ENCODE data around the gene IL1RL2. TPM values are rescaled to one million over a fixed set of nuclear protein-coding genes. Genes with fewer than 3 reads are reported as not detected.

Gene IL1RL2
- polyA plus RNA-seq, 10 donors, result 0.09 to 0.90 (median 0.19) TPM

DNA sequence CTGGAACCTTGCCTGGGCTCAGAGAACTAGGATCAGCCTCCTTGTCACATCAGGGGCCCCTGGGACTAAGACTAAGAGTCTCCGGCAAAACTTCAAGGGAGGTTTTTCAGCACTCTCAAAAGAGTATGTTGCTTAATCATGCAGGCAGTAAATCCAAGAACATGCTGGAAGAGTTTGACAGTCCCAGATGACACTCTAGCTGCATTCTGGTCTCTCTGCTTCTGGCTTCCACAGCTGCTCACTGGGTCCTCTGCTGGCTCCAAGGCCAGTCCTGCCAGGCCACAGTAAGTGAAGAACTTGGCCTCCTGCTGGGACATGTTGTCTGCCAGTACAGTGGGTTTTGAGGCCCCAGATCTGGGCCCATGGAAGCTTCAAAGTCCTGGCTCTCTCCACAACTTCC is 79.4 kb downstream of the IL1RL2 start:
- DNase-seq, result no peak

DNA sequence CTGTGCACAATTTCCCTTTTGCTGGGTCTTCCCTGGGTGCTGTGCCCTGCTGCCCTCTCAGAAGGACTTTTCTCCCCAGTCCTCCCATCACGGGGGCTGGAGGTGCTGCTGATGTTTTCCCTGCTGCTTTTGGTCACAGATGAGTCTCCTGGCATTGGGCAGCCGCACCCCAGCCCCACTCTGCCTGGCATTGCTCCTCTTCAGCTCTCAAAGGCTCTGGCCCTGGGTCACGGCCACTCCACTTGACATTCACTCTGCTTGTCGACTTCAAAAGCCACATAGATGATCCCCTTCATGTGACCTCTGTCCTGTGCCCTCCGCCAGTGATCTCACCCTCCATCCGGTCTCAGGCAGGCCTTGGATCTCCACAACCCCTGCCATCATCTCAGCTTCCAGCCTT is 81.0 kb downstream of the IL1RL2 start:
- DNase-seq, result no peak

DNA sequence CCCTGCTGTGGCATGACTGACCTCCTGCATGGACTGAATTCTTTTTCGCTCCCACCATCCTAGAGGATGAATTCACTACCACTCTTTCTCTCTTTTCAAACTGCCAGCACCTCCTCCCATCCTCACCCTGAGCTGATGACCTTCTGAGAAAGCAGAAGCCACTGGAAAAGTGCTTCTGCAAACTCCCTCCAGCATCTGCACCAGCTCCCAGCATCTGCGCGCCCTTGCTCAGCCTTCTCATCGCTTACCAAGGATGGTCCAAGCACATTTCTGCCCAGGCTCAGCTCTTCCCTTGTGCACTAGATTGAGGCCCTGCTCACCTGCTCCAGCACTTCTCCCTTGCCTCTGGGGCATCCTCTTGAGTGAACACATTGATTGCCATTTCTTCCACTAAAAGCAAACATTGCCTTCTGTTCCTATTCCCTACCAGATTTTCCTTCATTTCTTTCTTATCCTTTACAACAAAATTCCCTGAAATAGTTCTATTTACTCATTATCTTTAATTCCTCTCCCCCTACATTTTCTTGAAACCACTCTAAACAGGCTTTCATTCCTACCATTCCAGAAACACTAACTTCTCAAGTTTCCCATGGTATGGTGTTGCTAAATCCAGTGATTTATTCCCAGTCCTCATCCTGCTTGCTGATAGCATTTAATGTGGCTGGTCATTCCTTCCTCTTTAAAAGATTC is 81.8 kb downstream of the IL1RL2 start:
- DNase-seq, result peak in 1 of 3 donors; percentile 76

DNA sequence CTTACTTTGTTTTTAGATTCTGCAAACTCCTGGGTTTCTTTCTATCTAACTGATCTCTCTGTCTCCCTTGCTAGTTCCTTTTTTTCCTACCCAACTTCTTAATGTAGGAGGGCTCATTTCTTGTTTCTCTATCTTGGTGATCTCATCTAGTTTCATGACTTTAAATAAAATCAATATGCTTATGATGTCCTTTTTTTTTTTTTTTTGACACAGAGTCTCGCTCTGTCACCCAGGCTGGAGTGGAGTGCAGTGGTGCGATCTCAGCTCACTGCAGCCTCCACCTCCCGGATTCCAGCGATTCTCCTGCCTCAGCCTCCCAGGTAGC is 82.3 kb downstream of the IL1RL2 start:
- no peak for DNase-seq

DNA sequence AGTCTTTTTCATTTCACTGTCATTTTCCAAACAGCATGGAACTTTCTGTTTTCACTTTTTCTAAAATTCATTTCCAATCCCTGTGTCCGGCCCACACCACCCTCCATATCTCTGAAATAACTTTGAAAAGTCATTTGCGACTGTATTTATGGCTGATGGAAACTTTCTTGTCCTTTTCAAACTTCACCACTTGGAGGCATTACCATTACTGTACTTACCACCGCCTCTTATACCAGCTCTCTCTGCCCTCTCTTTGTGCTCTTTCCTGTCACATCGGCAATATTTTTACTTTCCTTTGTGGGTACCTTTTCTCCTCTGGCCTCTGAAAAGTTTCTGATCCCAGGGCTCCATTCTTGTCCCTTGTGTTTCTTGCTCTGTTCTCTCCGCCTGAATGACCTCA is 85.0 kb downstream of the IL1RL2 start:
- DNase-seq, result no peak

DNA sequence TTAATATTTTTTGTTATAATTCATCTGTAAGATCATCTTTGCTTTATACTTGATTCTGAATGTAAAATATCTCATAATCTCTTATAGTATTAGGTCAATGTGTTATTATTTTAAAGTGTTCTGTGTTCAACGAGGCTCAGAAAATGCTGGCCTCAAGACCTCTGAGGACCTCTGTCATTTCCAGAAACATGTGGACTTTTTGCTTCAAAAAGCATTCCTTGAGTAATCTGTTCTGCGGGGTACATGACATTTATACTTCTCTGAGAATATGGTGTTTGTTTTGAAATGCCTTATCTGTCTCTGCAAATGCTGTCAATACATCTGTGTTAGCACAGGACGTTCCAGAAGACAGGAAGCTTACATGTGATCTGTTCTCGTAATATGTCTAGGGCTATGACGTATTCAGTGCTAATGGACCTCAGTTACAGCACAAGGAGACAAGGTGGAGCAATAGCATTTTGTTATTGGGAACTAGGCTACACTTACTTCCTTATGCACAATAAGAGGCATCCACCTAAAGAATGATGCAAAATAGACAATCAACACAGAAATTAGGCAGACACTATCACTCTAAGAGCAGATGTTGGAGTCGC is 86.9 kb downstream of the IL1RL2 start:
- DNase-seq, result no peak

DNA sequence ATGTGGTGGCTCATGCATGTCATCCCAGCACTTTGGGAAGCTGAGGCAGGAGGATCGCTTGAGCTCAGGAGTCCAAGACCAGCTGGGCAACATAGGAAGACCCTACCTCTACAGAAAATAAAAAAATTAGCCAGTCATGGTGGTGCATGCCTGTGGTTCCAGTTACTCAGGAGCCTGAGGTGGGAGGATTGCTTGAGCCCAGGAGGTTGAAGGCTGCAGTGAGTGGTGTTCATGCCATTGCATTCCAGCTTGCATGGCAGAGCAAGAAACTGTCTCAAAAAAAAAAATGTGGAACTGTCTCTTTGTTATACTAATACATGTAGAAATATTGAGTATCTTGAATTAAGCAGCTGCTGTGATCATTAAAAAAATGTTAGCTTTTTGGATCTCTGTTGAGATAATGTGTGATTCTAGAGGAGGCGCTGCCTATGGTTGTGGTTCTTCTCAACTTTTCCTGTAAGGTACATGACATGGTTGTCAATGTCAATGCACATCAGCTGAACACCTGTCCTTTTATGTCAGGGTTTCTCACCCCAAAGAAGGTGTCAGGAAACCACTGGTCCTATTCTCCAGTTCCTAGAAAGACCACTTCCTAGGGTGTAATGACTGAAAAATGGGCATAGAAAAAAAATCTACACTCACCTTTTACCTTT is 89.9 kb downstream of the IL1RL2 start:
- no peak for DNase-seq

DNA sequence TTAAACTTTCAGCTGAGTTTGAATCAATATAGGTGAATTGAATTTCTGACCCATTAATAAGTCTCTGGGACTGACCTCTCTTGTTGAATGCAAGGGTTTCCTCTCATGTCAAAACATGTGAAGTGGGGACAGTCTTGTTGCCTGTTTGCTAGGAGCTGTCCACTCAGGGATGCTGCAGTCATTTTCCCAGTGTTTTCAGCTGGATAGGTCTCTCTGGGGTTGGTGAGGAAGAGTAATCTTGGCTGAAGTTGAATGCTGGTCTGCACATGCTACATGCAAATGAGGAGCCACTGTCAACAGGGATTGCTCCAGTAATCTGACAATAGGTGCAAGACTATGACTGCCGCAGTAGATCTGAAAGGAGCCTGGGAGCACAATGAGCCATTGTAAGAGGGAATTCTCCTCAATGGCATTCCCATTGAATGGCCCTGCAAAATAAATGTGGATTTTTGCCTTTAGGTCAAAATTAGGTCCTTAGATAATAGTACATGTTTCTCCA is 90.4 kb downstream of the IL1RL2 start:
- no peak for DNase-seq

DNA sequence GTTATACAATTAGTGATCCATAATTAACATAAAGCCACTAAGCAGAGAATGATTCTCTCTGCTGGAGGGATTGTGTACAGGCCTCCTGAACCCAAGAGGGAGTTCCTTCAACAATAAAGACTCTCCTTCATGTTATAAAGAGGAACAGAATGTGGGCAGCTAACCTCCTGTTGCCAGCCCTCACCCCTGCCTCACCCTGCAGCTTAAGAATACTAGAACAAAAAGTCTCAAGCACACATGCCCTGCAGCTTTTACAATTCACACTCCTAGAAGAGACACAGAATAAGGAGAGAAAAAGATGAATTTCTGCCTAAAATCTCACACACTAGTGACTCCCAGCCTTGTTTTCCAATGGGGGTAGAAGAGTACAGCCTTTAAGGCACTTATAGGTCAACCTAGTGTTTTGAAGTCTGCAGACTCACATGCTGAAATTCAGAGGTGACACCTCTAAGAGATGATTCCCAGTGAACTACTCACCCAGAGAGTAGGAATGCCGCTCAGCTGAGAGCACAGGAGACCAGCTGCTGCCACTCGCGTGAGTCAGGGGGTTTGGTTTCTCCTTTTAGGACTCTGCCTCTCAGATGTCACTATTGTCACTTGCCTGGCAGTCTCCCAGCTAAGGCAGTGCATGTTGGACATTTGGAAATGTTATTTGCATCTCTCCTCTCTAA is 92.0 kb downstream of the IL1RL2 start:
- peak in 2 of 3 donors; percentile 13 to 47 for DNase-seq

DNA sequence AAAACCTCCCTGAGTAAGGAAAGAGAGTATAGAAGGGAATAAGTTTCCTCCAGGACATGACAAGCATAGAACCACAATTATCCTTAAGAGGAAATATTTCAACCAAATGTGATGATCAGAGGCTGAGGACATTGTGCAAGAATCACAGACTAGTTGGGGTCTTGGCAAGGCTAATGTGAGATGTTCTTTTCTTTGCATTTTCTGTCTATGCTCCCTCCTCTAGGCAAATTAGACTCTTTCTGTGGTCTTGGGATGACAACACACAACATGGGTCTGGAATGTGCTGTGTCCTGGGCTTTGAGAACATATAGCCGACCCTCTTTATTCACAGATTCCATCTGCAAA is 92.5 kb downstream of the IL1RL2 start:
- no peak for DNase-seq

DNA sequence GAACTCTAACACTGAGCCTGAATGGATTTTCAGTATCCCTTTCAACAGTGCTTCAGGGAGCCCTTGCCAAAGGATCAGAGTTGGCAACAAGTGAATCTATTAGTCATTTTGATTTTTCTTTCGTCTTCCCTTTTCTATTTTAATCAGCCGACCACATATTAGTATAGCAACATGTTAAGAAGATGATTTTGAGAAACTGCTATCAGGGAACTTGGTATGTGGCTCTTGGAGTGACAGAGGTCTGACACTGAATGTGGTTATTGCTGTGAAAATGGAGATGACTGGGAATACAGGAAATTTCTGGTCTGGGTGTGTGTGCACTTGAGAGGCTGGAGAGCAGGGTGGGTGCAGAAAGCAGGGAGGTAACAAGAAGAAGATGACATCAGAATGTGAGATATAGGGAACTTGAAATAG is 95.9 kb downstream of the IL1RL2 start:
- no peak for DNase-seq

DNA sequence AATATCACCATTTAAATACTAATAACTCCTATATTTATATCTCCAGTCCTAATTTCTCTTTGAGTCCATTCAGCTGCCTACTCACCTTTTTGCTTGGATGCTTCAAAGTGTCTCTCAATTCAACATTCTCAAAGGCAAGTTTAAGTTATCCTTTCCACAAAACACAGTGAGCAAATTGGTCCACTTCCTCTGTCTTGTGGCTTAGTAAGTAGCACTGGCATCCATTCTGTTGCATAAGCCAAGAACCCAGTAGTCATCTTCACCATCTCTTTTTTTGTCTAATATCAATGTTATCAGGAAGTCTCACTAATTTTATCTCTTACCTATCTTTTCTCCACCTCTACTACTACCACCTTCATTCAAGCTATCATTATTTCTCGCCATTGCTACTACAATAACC is 97.2 kb downstream of the IL1RL2 start:
- no peak for DNase-seq

DNA sequence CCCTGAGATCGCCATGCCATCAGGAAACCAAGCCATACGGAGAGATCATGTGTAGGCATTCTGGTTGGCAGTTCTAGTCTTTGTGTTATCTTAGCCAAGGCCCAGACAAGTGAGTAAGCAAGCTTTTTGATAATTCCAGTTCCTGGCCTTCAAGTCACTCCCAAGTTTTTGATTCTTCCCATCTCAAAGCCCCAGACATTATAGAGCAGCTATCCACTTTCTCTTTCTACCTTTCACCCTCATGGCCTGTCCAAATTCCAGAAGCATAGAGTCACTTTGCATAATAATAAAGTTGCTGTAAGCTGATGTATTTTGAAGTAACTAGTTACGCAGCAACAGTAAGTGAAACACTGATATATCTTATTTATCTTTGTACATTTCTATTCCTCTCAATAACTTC is 97.8 kb downstream of the IL1RL2 start:
- no peak for DNase-seq

DNA sequence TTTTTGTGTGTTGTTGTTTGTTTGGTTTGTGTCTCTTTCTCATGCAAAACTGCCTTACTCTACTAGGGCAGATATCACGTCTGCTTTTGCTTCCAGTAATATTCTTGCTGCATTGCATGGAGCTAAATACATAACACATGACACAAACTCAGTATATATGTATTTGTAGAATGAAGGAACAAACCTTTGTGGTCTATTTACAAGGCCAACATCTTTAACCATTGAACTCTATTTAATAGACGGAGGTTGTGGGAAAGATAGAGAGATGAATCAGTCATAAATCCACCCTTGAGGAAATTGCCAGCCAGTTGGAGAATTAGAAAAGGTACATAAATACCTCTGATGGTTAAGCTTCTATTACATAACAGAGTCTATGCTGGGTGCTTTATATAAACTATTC is 98.5 kb downstream of the IL1RL2 start:
- no peak for DNase-seq

DNA sequence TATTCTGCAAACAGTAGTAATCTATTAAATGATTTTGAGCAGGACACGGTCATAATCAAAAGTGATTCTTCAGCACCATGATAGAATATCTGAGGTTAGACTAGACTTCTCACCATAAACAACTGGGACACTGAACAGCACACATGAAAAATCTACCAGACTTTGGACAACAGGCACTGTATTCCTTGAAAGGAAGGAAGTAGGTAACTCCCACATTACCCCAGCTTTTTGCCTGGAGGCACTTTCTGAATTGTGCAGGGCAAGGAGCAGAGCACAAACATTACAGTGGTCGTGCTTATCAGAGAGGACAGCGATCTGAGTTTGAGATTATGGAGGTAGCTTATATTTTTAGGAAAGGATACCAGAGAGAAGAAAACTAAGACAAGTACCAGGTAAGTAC is 99.2 kb downstream of the IL1RL2 start:
- DNase-seq, result no peak

DNA sequence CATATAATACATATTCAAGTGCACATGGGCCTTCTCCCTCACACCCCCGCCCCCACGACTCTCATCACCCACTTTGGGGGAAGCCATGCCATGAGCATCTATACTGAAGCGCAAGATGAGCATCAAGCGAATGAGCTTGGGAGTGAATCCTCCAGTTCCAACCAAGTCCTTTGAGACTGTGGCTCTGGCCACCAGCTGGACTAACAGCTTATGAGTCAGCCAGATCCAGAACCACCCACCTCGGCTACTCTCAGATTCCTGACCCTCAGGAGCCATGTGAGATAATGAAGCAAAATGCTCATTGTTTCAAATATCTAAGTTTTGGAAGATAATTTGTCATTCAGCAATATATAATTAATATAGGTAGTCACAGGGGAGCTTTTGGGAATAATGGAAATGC is 102.3 kb downstream of the IL1RL2 start:
- no peak for DNase-seq

Other genes starting within 250 kb of the IL1RL2 start
- 1 to 10 TPM in 1 of 10 donors, under 1 TPM in 2, not detected in 7; 0.16 to 1.8 (median 0.98) TPM for gene IL1R2, start 195.1 kb upstream of the IL1RL2 start, polyA plus RNA-seq (ENCODE audit: insufficient read length in 10 of 10)
- 10 to 100 TPM in 9 of 10 donors, 1 to 10 TPM in 1; 8.8 to 14.8 (median 12.2) TPM for gene IL1R1, start 44.3 kb upstream of the IL1RL2 start, polyA plus RNA-seq (ENCODE audit: insufficient read length in 10 of 10)
- gene IL1RL1, start 124.5 kb downstream of the IL1RL2 start, polyA plus RNA-seq (ENCODE audit: insufficient read length in 10 of 10), result 1 to 10 TPM in 1 of 10 donors, under 1 TPM in 9; 0.15 to 1.0 (median 0.36) TPM
- gene IL18R1, start 168.8 kb downstream of the IL1RL2 start, polyA plus RNA-seq (ENCODE audit: insufficient read length in 10 of 10), result 1 to 10 TPM in 5 of 10 donors, under 1 TPM in 5; 0.50 to 2.0 (median 1.0) TPM
- gene IL18RAP, start 236.1 kb downstream of the IL1RL2 start, polyA plus RNA-seq (ENCODE audit: insufficient read length in 10 of 10), result under 1 TPM in 9 of 10 donors, not detected in 1; 0.15 to 0.70 (median 0.36) TPM

Measured in muscle of back (tissue), 11 donors.